NOMO-1 treated with dmso at 0.1 percent for 144 hours (cell line): ENCODE data around the gene TSKU.
A peak's percentile ranks its signal among the peaks of the same experiment; 100 is the strongest.
"Not testable (repeated sequence)": the region's sequence is repeated elsewhere in the genome, so short reads cannot be mapped to it uniquely, and the experiment has no call there.

Experiments
- DNase-seq: peaks from one replicate; lab custom pipeline; 2025; ENCODE audit not compliant: unreplicated experiment; lab: John Stamatoyannopoulos, UW

TSKU gene

GRCh38 chr11:76787911-76788596 lies 4.9 kb downstream of the TSKU start:
- DNase-seq = no peak

- no peak for DNase-seq
These were observed 5.7 kb downstream of the TSKU start for GRCh38 chr11:76788661-76789442.

- DNase-seq = no peak
These were observed 6.2 kb downstream of the TSKU start for GRCh38 chr11:76789443-76789719.

GRCh38 chr11:76790251-76790650 lies 7.1 kb downstream of the TSKU start:
- no peak for DNase-seq

- DNase-seq = not testable (repeated sequence)
These were observed 8.0 kb downstream of the TSKU start for GRCh38 chr11:76791002-76791770.

GRCh38 chr11:76791861-76792260 lies 8.7 kb downstream of the TSKU start:
- no peak for DNase-seq

- no peak for DNase-seq
These were observed 9.5 kb downstream of the TSKU start for GRCh38 chr11:76792505-76793264.

- DNase-seq = no peak
These were observed 10.5 kb downstream of the TSKU start for GRCh38 chr11:76793391-76794291.

- no peak for DNase-seq
These were observed 11.5 kb downstream of the TSKU start for GRCh38 chr11:76794371-76795289.

GRCh38 chr11:76795290-76795935 lies 12.3 kb downstream of the TSKU start:
- no peak for DNase-seq

GRCh38 chr11:76795936-76796441 lies 12.8 kb downstream of the TSKU start:
- no peak for DNase-seq

- no peak for DNase-seq
These were observed 13.5 kb downstream of the TSKU start for GRCh38 chr11:76796511-76797198.

GRCh38 chr11:76797341-76798201 lies 14.4 kb downstream of the TSKU start:
- DNase-seq = no peak

- DNase-seq = no peak
These were observed 15.0 kb downstream of the TSKU start for GRCh38 chr11:76798202-76798581.

- DNase-seq = no peak
These were observed 15.5 kb downstream of the TSKU start for GRCh38 chr11:76798671-76799065.

GRCh38 chr11:76799066-76799804 lies 16.1 kb downstream of the TSKU start:
- DNase-seq = peak; percentile 46
